NCI-H524 (cell line): ENCODE data around the gene COL15A1.
"Not testable (repeated sequence)": the region's sequence is repeated elsewhere in the genome, so short reads cannot be mapped to it uniquely, and the experiment has no call there.

Experiments used
- DNase-seq, 2 experiments: peaks; one replicate each; lab custom pipeline; 2025; lab: John Stamatoyannopoulos, UW

Gene COL15A1

GRCh38 chr9:99079542-99079941 lies 135.8 kb downstream of the COL15A1 start:
- no peak for DNase-seq

- no peak for DNase-seq
Observed at GRCh38 chr9:99083051-99083450, 139.3 kb downstream of the COL15A1 start.

DNA sequence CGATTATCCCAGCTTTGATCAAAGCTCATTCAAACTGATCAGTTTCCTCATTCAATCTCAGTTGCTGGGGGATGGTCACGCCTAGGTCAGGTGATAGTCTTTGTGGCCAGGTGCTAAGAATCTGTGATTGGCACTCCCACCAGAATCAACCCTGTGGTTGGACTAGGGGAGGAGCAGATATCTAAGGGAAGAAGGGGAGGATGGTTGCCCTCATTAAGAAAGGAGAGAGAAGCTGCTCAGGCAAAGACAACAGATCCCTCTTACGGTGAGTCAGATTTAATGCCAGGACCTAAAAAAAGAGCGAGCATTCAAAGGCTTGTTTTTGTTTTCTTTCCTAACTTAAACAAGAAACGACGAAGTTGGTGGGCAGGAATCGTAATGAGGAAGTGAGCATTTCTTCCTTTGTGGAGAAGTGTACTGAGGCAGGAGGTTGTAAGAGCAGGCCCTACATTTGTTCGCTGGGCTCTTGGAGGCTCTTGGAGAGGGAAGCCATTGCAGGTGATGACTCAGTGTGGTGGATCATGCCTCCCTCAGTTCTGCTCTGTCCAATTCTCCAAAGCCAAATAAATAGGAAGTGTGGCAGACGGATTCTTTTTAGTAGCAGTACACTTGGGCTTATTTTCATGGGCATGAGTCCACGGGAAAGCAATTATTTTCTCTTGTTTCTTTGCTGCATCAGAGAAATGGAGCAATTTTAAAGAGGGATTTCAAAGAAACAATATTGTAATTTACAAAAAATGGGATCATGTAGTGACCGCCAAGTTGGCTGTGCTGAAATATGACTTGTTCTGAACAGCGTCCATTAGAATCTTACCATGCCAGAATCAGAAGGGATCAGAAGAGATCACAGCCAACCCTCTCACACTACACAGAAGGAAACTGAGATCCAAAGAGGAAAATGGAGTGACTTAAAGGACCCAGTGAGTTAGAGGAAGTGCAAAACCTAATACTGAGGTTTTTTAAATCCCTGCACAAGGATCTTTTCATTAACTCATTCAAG lies 142.5 kb downstream of the COL15A1 start:
- DNase-seq, result no peak

- no peak for DNase-seq
Observed at GRCh38 chr9:99087462-99087861, 143.8 kb downstream of the COL15A1 start.

- DNase-seq, result no peak
Observed at GRCh38 chr9:99090336-99091130, 146.8 kb downstream of the COL15A1 start.

- DNase-seq, result no peak
Observed at GRCh38 chr9:99092643-99093491, 149.2 kb downstream of the COL15A1 start.

DNA sequence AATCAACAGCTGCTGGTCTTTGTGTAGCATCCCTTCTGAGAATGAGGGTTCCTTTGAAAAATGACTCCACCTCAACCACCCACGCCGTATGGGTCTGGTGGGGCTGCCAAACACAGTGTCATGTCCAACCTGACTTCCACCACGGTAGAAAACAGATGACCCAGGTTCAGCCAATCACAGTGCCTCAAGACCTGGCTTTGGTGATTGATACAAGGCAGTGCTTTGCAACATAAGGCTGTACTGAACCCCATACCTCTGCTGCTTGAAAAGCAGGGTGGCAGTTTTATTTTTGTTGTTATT lies 149.7 kb downstream of the COL15A1 start:
- DNase-seq, result no peak

GRCh38 chr9:99095565-99095964 lies 151.9 kb downstream of the COL15A1 start:
- no peak for DNase-seq

DNA sequence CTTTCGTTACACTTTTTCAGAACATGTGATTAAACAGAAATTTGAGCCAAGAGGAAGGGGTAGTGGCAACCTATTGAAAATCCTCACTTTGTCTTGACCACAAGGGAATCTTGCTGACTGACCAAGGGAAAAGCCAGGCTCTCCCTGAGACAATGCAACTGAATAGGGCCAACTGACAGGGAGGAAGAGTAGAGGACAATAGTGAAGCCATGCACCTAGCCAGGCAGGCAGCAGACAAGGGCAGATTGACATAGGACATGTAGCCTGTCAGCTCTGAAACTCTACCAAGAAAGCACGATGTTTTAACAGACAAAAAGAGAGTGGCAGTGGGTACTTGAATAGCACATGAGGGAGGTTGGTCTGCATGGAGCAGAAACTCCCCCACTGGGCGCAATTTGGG lies 152.7 kb downstream of the COL15A1 start:
- no peak for DNase-seq

- DNase-seq, result not testable (repeated sequence)
Observed at GRCh38 chr9:99099806-99100585, 156.3 kb downstream of the COL15A1 start.

- DNase-seq, result no peak
Observed at GRCh38 chr9:99101271-99101670, 157.6 kb downstream of the COL15A1 start.

DNA sequence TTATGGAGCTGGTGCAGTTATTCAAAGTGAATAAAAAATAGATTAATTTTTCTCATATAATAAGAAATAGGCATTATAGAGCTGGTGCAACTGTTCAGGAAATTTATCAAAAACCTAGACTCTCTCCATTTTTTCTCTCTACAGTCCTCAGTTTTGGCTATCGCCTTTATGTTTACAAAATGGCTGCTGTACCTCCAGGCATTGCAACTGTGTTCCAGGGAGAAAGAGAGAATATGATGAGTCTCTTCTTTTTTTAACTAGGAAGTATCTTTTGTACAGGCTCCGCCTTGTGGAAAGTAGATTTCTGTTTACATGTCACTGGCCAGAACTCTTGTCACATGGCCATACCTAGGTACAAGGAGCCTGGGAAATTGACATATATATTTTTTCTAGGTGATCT lies 158.1 kb downstream of the COL15A1 start:
- DNase-seq, result no peak

DNA sequence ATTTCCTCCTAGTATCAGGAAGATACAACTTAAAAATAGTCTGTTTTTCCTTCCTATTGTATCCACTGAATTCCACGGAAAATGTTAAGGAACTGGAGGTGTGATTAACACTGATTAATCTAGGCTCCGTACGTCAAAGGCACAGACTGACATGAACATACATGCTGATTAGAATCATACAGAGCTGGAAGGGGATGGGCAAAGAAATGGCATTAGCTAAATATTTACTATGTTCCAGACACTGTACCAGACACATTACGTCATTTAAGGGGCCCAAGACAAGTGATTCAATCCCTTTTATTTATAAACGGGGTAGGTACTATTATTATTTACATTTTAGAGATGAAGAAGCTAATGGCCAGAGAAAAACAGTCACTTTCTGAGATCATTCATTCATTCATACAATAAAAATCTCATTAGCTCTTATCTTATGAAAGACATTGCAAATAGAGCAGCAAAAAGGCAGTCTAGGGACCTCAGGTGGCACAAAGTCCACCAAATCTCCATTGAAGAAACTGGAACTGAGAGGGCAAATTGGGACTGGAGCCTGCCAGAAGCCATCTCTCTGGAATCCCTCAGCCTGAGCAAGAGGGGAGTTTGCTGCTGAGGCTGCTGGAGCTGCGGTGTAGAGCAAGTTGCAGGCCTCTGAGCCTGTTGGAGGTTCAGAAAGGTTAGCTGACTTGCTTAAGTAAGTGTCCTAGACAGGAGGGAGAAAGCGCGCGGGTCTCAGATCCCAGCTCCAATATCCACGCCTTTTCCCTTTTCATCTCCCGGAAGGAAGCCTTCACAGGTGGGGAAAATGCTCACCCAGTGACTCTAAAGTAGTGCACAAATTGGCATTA lies 159.6 kb downstream of the COL15A1 start:
- no peak for DNase-seq

DNA sequence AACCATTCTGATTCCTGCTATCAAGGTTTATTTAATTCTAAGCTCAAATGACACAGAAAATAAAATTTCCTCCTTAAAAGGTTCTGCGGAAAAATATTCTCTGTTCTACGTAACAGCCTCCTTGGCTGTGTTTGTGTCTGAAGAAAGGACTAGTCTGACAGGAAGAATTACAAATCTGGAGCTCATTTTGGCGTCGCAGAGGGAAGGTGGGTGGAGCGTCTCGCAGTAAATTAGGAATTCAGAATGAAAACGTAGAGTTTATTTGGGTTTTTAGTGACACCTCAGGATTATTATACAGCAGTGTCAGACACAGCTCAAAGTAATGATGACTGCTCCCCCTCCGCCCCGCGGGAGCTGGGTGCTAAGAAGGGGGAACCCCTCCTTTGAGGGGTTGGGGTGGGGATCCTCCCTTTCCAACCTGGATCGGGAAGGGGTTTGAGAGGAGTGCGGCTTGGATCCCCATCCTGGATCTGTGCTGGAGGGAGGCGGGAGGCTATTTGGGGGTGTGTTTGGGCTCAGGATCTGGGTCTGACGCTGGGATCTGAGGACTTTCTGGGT lies 160.3 kb downstream of the COL15A1 start:
- DNase-seq, result no peak

- DNase-seq, result peak; percentile 90 to 96
Observed at GRCh38 chr9:99104459-99105151, 160.9 kb downstream of the COL15A1 start, which contains the start of gene TGFBR1. TGFBR1 (plus strand) TSS chr9:99105113; CDS start chr9:99105206, 93 bp downstream.

DNA sequence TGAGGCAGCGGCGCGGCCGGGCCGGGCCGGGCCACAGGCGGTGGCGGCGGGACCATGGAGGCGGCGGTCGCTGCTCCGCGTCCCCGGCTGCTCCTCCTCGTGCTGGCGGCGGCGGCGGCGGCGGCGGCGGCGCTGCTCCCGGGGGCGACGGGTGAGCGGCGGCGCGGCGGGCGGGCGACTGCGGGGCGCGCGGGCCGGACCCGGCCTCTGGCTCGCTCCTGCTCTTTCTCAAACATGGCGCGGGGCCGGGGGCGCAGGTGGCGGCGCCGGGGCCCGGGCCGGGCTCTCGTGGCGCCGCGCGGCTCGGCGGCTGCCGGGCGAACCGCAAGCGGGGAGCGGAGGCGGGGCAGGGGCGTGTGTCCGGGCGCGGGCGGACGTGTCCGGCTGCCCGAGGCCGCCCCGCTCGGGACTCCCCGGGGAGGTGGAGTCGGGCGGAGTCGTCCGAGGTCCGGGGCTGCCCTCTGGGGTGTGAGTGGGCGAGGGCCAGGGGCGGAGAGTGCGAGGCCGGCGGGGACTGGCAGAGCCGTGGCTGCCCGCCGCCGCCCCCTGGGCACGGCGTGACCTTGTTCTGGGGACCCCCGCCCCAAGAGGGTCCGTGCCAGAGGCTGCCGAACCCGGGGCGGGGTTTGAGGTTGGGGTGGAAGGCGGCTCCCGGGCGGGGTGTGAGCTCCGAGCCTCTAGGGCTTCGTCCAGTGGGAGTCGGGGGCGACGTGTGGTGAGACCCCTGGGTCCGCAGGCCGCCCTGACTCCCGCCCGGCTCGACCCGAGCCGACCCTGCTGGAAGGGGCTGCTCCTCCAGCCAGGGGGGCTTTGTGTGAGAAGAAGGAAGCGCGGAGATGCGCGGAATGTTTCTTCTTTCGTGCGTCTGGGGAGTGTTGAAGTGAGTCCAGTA lies 161.7 kb downstream of the COL15A1 start:
- DNase-seq, result peak in 1 of 2 experiments; percentile 47

DNA sequence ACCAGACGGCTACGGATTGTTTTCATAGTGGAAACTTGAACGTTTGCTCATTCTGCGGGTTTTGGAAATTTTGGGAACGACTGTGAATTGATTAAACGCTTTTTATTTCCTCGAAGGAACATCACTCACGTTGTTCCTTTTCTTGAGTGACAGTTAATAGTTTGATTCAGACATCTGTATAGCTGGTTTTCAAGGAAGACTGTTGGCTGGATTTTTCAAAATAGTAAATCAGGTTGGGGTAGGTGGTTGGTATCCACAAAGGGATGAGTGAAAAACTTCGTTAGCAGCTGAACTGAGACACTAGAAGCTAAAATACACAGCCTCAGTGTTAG lies 162.3 kb downstream of the COL15A1 start:
- DNase-seq, result no peak

GRCh38 chr9:99107421-99107820 lies 163.7 kb downstream of the COL15A1 start:
- DNase-seq, result no peak
